Small intestine (tissue), 7 donors: ENCODE data around the gene SMPD2. TPM values are rescaled to one million over a fixed set of nuclear protein-coding genes. Genes with fewer than 3 reads are reported as not detected.
A peak's percentile ranks its signal among the peaks of the same experiment; 100 is the strongest.

Source experiments
- DNase-seq, 2 donors: peaks; one replicate each; pipeline versions ENCODE4 v3.0.0 to v3.0.0-alpha.2; 2013
- FAIRE-seq: peaks from 2 replicates; lab custom pipeline; 2012; peaks lifted over from hg19 to GRCh38; lab: Jason Lieb, UNC
- H3K27ac ChIP-seq, 3 donors: one replicate each; pipeline ENCODE4 v1.5.1; 2013; ENCODE audit warnings: low read length in 2 of 3, mild to moderate bottlenecking in 2 of 3, control low read depth in 1 of 3, inconsistent platforms in 1 of 3, low read depth in 1 of 3, moderate library complexity in 1 of 3
- H3K27me3 ChIP-seq, 3 donors: one replicate each; pipeline ENCODE4 v1.6.1; 2013; ENCODE audit warnings: low read length in 3 of 3, inconsistent platforms in 1 of 3; ENCODE audit not compliant: control insufficient read depth in 3 of 3, insufficient read depth in 3 of 3
- H3K36me3 ChIP-seq, 3 donors: one replicate each; pipeline ENCODE4 v1.6.1; 2013; ENCODE audit warnings: low read length in 3 of 3, inconsistent platforms in 1 of 3, low read depth in 1 of 3, mild to moderate bottlenecking in 1 of 3, moderate library complexity in 1 of 3; ENCODE audit not compliant: control insufficient read depth in 3 of 3, insufficient read depth in 2 of 3
- H3K4me1 ChIP-seq, 3 donors: one replicate each; pipeline ENCODE4 v1.6.1; 2013; ENCODE audit warnings: low read length in 2 of 3, inconsistent platforms in 1 of 3, low read depth in 1 of 3, mild to moderate bottlenecking in 1 of 3, moderate library complexity in 1 of 3; ENCODE audit not compliant: control insufficient read depth in 3 of 3, insufficient read depth in 2 of 3
- H3K4me3 ChIP-seq, 3 donors: one replicate each; pipeline ENCODE4 v1.5.1; 2013; ENCODE audit warnings: low read length in 3 of 3, control low read depth in 1 of 3, inconsistent platforms in 1 of 3, low read depth in 1 of 3, mild to moderate bottlenecking in 1 of 3, moderate library complexity in 1 of 3
- H3K9me3 ChIP-seq, 2 donors: one replicate each; pipeline ENCODE4 v1.6.1; 2013; ENCODE audit warnings: low read depth in 1 of 2, low read length in 1 of 2; ENCODE audit not compliant: control insufficient read depth in 2 of 2, insufficient read depth in 1 of 2
- WGBS, 3 donors: extraction: QIAGEN DNeasy Blood & Tissue Kit; methylation state at CpG; one replicate each; pipeline ENCODE4 v1.1.7; 2013; 5-methylcytosine and 5-hydroxymethylcytosine counted together
- polyA plus RNA-seq, 4 donors: library from polyadenylated mRNA; stranded (reverse) in 3 of 4; unstranded in 1 of 4; fragments of 200-250 nt in 3 of 4; fragments of 120-200 nt in 1 of 4; gene quantifications; one replicate each; pipeline versions ENCODE4 v1.2.1 to v1.2.3, GENCODE V29; 2013
- donor health status: healthy with polysubstance abuse.
- donor health status: control.
- donor health status: control.
- donor health status: Bipolar disorder and iron deficiency.
- donor health status: healthy.

Gene SMPD2
- polyA plus RNA-seq, 4 donors: 14.3 to 19.5 (median 16.8) TPM

GRCh38 chr6:109448615-109449014, 8.1 kb downstream of the SMPD2 start:
- Histone ChIP-seq H3K4me1 (peaks cover 0 to 12% (median 0%) of the 10 kb centered on the region in 3 donors), H3K27me3 (no peaks in the 10 kb centered on the region), H3K4me3 (no peak overlapping the region), H3K36me3 (peaks cover 11 to 94% (median 14%) of the 10 kb centered on the region in 3 donors), H3K27ac (no peak overlapping the region), H3K9me3 (no peaks in the 10 kb centered on the region)
- FAIRE-seq (no peak), DNase-seq (no peak)
- WGBS, 3 donors: 50 to 85% (median 69%) methylated on average over 7 of the region's 7 CpGs

DNA sequence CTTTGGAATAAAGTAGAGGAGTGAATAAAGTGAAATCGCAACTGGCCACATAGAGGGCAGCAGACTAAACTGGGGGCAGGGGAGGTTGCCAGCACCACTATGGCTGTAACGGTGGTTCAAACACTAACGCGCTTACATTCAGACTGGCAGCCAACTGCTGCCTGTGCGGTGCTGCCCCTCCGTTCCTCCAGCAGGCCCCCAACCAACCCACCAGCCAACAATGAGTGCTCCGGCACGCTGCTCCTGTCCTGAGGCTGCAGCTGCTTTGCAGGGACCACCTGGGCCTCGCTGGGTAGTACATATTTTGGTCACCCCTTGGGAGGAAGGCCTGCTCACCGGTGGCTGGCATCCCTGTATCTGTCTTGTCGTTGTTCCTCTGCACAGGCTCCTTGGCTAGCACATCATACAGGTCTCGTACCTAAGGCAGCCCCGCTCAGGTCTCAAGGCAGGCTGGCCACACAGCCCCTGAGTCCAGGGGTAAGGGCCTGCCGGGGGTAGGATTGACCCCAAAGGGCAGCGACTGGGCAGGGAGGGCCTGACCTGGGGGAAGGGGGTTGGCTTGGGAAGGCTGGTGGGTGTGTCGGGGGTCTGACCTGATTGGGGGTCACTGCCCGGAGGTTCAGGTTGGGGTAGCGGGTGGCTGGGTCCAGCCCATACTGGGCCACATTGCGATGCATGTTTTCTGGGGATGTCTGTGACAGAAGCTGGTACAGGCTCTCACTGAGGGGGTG, 8.7 kb downstream of the SMPD2 start:
- H3K27ac ChIP-seq: no peak overlapping the region
- DNase-seq (no peak), FAIRE-seq (no peak)
- H3K4me1 ChIP-seq: peaks cover under 1 to 18% (median 3%) of the 10 kb centered on the region in 3 donors
- WGBS, 3 donors: 80 to 86% (median 82%) methylated on average over 16 to 19 of the region's 19 CpGs
- H3K4me3 ChIP-seq: no peak overlapping the region
- H3K9me3 ChIP-seq: no peaks in the 10 kb centered on the region
- H3K27me3 ChIP-seq: no peaks in the 10 kb centered on the region
- peaks cover 7 to 93% (median 14%) of the 10 kb centered on the region in 3 donors for H3K36me3 ChIP-seq

- Histone ChIP-seq H3K9me3 (no peaks in the 10 kb centered on the region), H3K36me3 (peaks cover 6 to 85% (median 9%) of the 10 kb centered on the region in 3 donors), H3K27ac (no peak overlapping the region), H3K27me3 (no peaks in the 10 kb centered on the region), H3K4me3 (no peak overlapping the region), H3K4me1 (peaks cover 3 to 21% (median 3%) of the 10 kb centered on the region in 3 donors)
- no peak for FAIRE-seq
- DNase-seq: peak in 1 of 2 donors; percentile 36
- WGBS, 3 donors: 76 to 83% (median 80%) methylated on average over 15 to 16 of the region's 16 CpGs
Measured at GRCh38 chr6:109449795-109450673, 9.5 kb downstream of the SMPD2 start.

DNA sequence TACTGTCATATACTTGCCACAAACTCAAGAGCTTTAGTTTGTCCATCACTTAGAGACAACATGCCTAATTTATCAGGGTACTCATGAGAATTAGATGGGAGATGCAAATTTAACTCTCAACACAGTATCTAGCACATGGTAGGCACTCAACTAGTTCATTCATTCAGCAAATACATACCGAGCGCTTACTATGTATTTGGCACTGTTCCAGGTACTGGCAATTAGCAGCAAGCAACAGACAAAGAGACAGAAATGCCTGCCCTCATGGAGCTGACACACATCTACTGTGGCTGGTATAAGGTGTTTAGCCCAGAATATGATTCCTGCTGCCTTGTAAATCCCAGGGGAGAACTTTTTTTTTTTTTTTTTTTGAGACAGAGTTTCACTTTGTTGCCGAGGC, 10.3 kb downstream of the SMPD2 start:
- H3K36me3 ChIP-seq: peaks cover 2 to 77% (median 7%) of the 10 kb centered on the region in 3 donors
- H3K27ac ChIP-seq: no peak overlapping the region
- DNase-seq (no peak), FAIRE-seq (no peak)
- H3K27me3 ChIP-seq: no peaks in the 10 kb centered on the region
- no peaks in the 10 kb centered on the region for H3K9me3 ChIP-seq
- H3K4me3 ChIP-seq: no peak overlapping the region
- H3K4me1 ChIP-seq: peaks cover 3 to 21% (median 3%) of the 10 kb centered on the region in 3 donors
- 71 to 82% (median 73%) methylated on average over 3 of the region's 3 CpGs for WGBS, 3 donors

GRCh38 chr6:109451376-109451775, 10.9 kb downstream of the SMPD2 start:
- H3K27me3 ChIP-seq: no peaks in the 10 kb centered on the region
- DNase-seq: no peak
- H3K4me1 ChIP-seq: peaks cover 3 to 24% (median 3%) of the 10 kb centered on the region in 3 donors
- H3K36me3 ChIP-seq: peaks cover 2 to 72% (median 2%) of the 10 kb centered on the region in 3 donors
- no peaks in the 10 kb centered on the region for H3K9me3 ChIP-seq
- FAIRE-seq: no peak
- WGBS, 3 donors: 92 to 96% (median 96%) methylated on average over 6 to 7 of the region's 7 CpGs
- no peak overlapping the region for H3K4me3 ChIP-seq
- H3K27ac ChIP-seq: no peak overlapping the region

- no peak overlapping the region for H3K4me3 ChIP-seq
- no peak for DNase-seq
- no peaks in the 10 kb centered on the region for H3K9me3 ChIP-seq
- H3K27me3 ChIP-seq: no peaks in the 10 kb centered on the region
- peaks cover 3 to 31% (median 5%) of the 10 kb centered on the region in 3 donors for H3K4me1 ChIP-seq
- FAIRE-seq: no peak
- H3K36me3 ChIP-seq: peaks cover 0 to 64% (median 2%) of the 10 kb centered on the region in 3 donors
- 76 to 86% (median 82%) methylated on average over 9 of the region's 9 CpGs for WGBS, 3 donors
- no peak overlapping the region for H3K27ac ChIP-seq
Measured at GRCh38 chr6:109452181-109452580, 11.7 kb downstream of the SMPD2 start.

DNA sequence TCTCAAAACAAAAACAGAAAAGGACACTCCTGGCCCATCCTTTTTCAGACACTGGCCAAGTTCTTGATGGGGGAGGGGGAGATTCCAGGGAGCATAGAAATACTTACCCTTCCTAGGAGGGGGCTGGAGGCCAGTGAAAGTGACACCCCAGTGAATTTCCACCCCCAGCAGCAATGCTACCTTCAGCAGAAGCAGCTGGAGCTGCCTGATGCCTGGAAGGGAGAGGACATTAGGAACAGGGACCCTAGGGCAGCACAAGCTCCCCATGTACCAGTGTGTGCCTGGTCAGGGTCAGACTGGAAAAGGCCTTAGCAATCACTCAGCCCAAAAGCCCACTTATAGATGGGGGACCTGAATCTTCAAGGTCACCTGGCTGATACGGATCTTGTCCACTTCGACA, 12.6 kb downstream of the SMPD2 start:
- Histone ChIP-seq H3K27me3 (no peaks in the 10 kb centered on the region), H3K27ac (no peak overlapping the region), H3K4me1 (peaks cover 5 to 40% (median 5%) of the 10 kb centered on the region in 3 donors), H3K36me3 (peaks cover 0 to 54% (median 2%) of the 10 kb centered on the region in 3 donors), H3K9me3 (no peaks in the 10 kb centered on the region), H3K4me3 (no peak overlapping the region)
- FAIRE-seq: no peak
- DNase-seq: no peak
- WGBS, 3 donors: 94 to 100% (median 100%) methylated on average over 2 of the region's 2 CpGs
